GM12892 (cell line): ENCODE measurements around the gene CPNE9.

ENCODE experiments used
- DNase-seq: peaks from one replicate; pipeline ENCODE4 v3.0.0; 2011; ENCODE audit not compliant: insufficient read length
- FAIRE-seq: peaks from 2 replicates; lab custom pipeline; 2011; peaks lifted over from hg19 to GRCh38; lab: Jason Lieb, UNC
- POLR2A ChIP-seq: IDR thresholded peaks from 2 replicates; pipeline ENCODE4 v1.6.1; 2011; ENCODE audit warnings: low read depth, low read length, control low read depth
- POLR2AphosphoS5 ChIP-seq: IDR thresholded peaks from 2 replicates; pipeline ENCODE4 v1.6.1; 2011; ENCODE audit warnings: low read depth, low read length, control low read depth
- TAF1 ChIP-seq: IDR thresholded peaks from 2 replicates; pipeline ENCODE4 v1.6.1; 2011; ENCODE audit warnings: low read depth, mild to moderate bottlenecking, control low read depth, low read length, borderline replicate concordance

Gene CPNE9

GRCh38 chr3:9776896-9777693, 73.5 kb downstream of the CPNE9 start:
- TF ChIP-seq POLR2AphosphoS5 (no peak), POLR2A (no peak), TAF1 (no peak)
- no peak for DNase-seq
- no peak for FAIRE-seq

DNA sequence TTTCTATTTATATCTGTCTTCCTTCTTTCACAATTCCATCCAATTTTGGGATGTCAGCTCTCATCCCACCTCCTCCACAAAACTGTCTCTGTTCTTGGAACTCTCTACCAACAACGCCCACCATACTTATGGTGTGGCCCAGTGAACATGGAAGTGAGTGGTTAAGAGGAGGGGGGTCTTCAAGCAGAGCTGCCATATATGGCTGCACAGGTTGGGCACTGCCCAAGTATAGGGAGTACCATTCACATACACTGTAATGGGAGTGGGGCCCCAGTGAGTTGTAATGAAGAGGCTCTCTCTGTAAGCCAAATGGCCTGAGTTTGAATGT, 74.0 kb downstream of the CPNE9 start:
- FAIRE-seq (no peak), DNase-seq (no peak)
- TF ChIP-seq POLR2A (no peak), TAF1 (no peak)

GRCh38 chr3:9778143-9779074, 74.8 kb downstream of the CPNE9 start:
- FAIRE-seq: no peak
- TF ChIP-seq POLR2A (no peak), TAF1 (no peak), POLR2AphosphoS5 (no peak)
- no peak for DNase-seq

GRCh38 chr3:9779075-9779593, 75.5 kb downstream of the CPNE9 start:
- DNase-seq (no peak), FAIRE-seq (no peak)
- TF ChIP-seq POLR2A: no peak
